HFFc6 (cell line): ENCODE measurements around the gene CARD10. TPM values are rescaled to one million over a fixed set of nuclear protein-coding genes. Genes with fewer than 3 reads are reported as not detected.
A peak's percentile ranks its signal among the peaks of the same experiment; 100 is the strongest.
"Not testable (repeated sequence)": the region's sequence is repeated elsewhere in the genome, so short reads cannot be mapped to it uniquely, and the experiment has no call there.

Experiments
- DNase-seq: peaks from one replicate; pipeline ENCODE4 v3.0.0-alpha.2; 2018
- H3K27ac Mint-ChIP-seq: 2 replicates; pipeline ENCODE4 v1.8.0; 2020; ENCODE audit warnings: mild to moderate bottlenecking, mixed read lengths
- H3K27me3 Mint-ChIP-seq: 2 replicates; pipeline ENCODE4 v1.8.0; 2021; ENCODE audit warnings: mild to moderate bottlenecking, moderate library complexity, mixed read lengths; ENCODE audit not compliant: insufficient read depth
- H3K36me3 Mint-ChIP-seq: 2 replicates; pipeline ENCODE4 v1.8.0; 2021; ENCODE audit warnings: low read depth, mixed read lengths
- H3K4me1 Mint-ChIP-seq: 2 replicates; pipeline ENCODE4 v1.8.0; 2020; ENCODE audit warnings: low read depth, mixed read lengths
- H3K4me3 Mint-ChIP-seq: 2 replicates; pipeline ENCODE4 v1.8.0; 2020; ENCODE audit warnings: mild to moderate bottlenecking, moderate library complexity, mixed read lengths
- H3K9me3 Mint-ChIP-seq: 2 replicates; pipeline ENCODE4 v1.8.0; 2020; ENCODE audit warnings: mild to moderate bottlenecking, mixed read lengths
- CTCF ChIP-seq: fragments of 200-600 bp; sonication (generic); IDR thresholded peaks from 2 replicates; pipeline ENCODE4 v1.5.0; 2021; ENCODE audit warnings: antibody characterized with exemption, mild to moderate bottlenecking
- total RNA-seq, 6 experiments: library from RNA; stranded (reverse); fragmentation: NEBNext Ultra II Directional; extraction: Animal tissue kit (Norgen Biotek cat#: 25700); gene quantifications; 2 replicates in 1 of 6; 3 replicates in 5 of 6; pipeline ENCODE4 v1.2.3, GENCODE V29; 2021

Gene CARD10
- total RNA-seq, 6 experiments from 2014 or later = 4.4 to 5.6 (median 4.8) TPM

- Mint-ChIP-seq H3K9me3 (no peaks in the 10 kb centered on the region), H3K4me3 (no peak overlapping the region), H3K27me3 (peaks cover 3% of the 10 kb centered on the region), H3K4me1 (peaks cover 46% of the 10 kb centered on the region), H3K36me3 (no peaks in the 10 kb centered on the region), H3K27ac (0 out of 2 replicates have a peak overlapping the region, but pooled peaks have one; percentile 13)
- DNase-seq = no peak
- TF ChIP-seq CTCF = no peak
Observed at GRCh38 chr22:37551981-37552380, 32.8 kb upstream of the CARD10 start.

- not testable (repeated sequence) for H3K27me3 Mint-ChIP-seq, H3K4me3 Mint-ChIP-seq, H3K27ac Mint-ChIP-seq, H3K36me3 Mint-ChIP-seq, H3K9me3 Mint-ChIP-seq, DNase-seq
- peaks cover 49% of the 10 kb centered on the region for H3K4me1 Mint-ChIP-seq
Observed at GRCh38 chr22:37550921-37551320, 31.7 kb upstream of the CARD10 start.

- peaks cover 1% of the 10 kb centered on the region; the same call in 1 of the 2 replicates for H3K27me3 Mint-ChIP-seq
- H3K4me3 Mint-ChIP-seq = no peak overlapping the region
- TF ChIP-seq CTCF = peak; percentile 59; the same call in 1 of the 2 replicates
- H3K9me3 Mint-ChIP-seq = no peaks in the 10 kb centered on the region
- peak; percentile 53 for DNase-seq
- no peaks in the 10 kb centered on the region for H3K36me3 Mint-ChIP-seq
- peaks cover 61% of the 10 kb centered on the region for H3K4me1 Mint-ChIP-seq
- H3K27ac Mint-ChIP-seq = no peak overlapping the region
Observed at GRCh38 chr22:37549704-37550059, 30.5 kb upstream of the CARD10 start.

GRCh38 chr22:37547251-37547741, 28.1 kb upstream of the CARD10 start:
- no peak for DNase-seq
- Mint-ChIP-seq H3K4me3 (no peak overlapping the region), H3K36me3 (no peaks in the 10 kb centered on the region), H3K9me3 (no peaks in the 10 kb centered on the region), H3K27ac (peak overlapping the region; percentile 91), H3K4me1 (peaks cover 59% of the 10 kb centered on the region), H3K27me3 (peaks cover 1% of the 10 kb centered on the region; the same call in 1 of the 2 replicates)
- TF ChIP-seq CTCF = no peak

- peaks cover 1% of the 10 kb centered on the region; the same call in 1 of the 2 replicates for H3K27me3 Mint-ChIP-seq
- peaks cover 61% of the 10 kb centered on the region for H3K4me1 Mint-ChIP-seq
- no peaks in the 10 kb centered on the region for H3K36me3 Mint-ChIP-seq
- peak overlapping the region; percentile 43 for H3K4me3 Mint-ChIP-seq
- TF ChIP-seq CTCF = peak; percentile 53
- peak; percentile 50 for DNase-seq
- peak overlapping the region; percentile 91 for H3K27ac Mint-ChIP-seq
- H3K9me3 Mint-ChIP-seq = no peaks in the 10 kb centered on the region
Observed at GRCh38 chr22:37546437-37547250, 27.4 kb upstream of the CARD10 start.
